PFSK-1 (cell line): ENCODE data around the gene FMN1.

Experiments
- FOXP2 ChIP-seq: optimal IDR thresholded peaks from 2 replicates; pipeline ENCODE3; 2011; ENCODE audit warnings: borderline replicate concordance, control low read depth, inconsistent platforms; ENCODE audit not compliant: insufficient read depth; ENCODE audit errors: extremely low read length, extremely low read depth
- POLR2AphosphoS5 ChIP-seq: IDR thresholded peaks from 2 replicates; pipeline ENCODE4 v1.6.1; 2012; ENCODE audit warnings: low read depth, mild to moderate bottlenecking, control low read depth, low read length, moderate library complexity
- REST ChIP-seq, 2 experiments: IDR thresholded peaks; 2 replicates each; pipeline versions ENCODE4 v1.6.1 to v1.8.0; 2011 to 2012; ENCODE audit warnings: low read depth in 2 of 2, low read length in 2 of 2, control low read depth in 1 of 2, inconsistent platforms in 1 of 2, mild to moderate bottlenecking in 1 of 2, moderate library complexity in 1 of 2; ENCODE audit not compliant: insufficient read depth in 1 of 2
- SIN3A ChIP-seq: IDR thresholded peaks from 2 replicates; pipeline ENCODE4 v1.6.1; 2012; ENCODE audit warnings: mild to moderate bottlenecking, low read length, moderate library complexity, borderline replicate concordance; ENCODE audit not compliant: insufficient read depth
- TAF1 ChIP-seq: IDR thresholded peaks from 2 replicates; pipeline ENCODE4 v1.6.1; 2012; ENCODE audit warnings: low read length, control low read depth, borderline replicate concordance; ENCODE audit not compliant: insufficient read depth

The FMN1 gene

GRCh38 chr15:32928876-32929275 lies 265.6 kb downstream of the FMN1 start:
- TF ChIP-seq TAF1 (no peak), POLR2AphosphoS5 (no peak), FOXP2 (no peak), SIN3A (no peak), REST (IDR thresholded peaks at IDR 0.05; ENCODE audit: insufficient read depth in 1 of 2, low read depth in 2 of 2, low read length in 2 of 2) (no peak)

GRCh38 chr15:32927124-32927523 lies 267.4 kb downstream of the FMN1 start:
- TF ChIP-seq SIN3A (no peak), REST (IDR thresholded peaks at IDR 0.05; ENCODE audit: insufficient read depth in 1 of 2, low read depth in 2 of 2, low read length in 2 of 2) (no peak), TAF1 (no peak), POLR2AphosphoS5 (no peak), FOXP2 (no peak)

GRCh38 chr15:32923176-32923575 lies 271.3 kb downstream of the FMN1 start:
- TF ChIP-seq POLR2AphosphoS5 (no peak), REST (IDR thresholded peaks at IDR 0.05; ENCODE audit: insufficient read depth in 1 of 2, low read depth in 2 of 2, low read length in 2 of 2) (no peak), SIN3A (no peak), FOXP2 (no peak), TAF1 (no peak)

- TF ChIP-seq POLR2AphosphoS5 (no peak), FOXP2 (no peak), TAF1 (no peak), SIN3A (no peak), REST (IDR thresholded peaks at IDR 0.05; ENCODE audit: insufficient read depth in 1 of 2, low read depth in 2 of 2, low read length in 2 of 2) (no peak)
These were observed 272.0 kb downstream of the FMN1 start for GRCh38 chr15:32922541-32922940.

GRCh38 chr15:32919749-32920414 lies 274.6 kb downstream of the FMN1 start:
- no peak for TF ChIP-seq FOXP2
- no peak for TF ChIP-seq REST (IDR thresholded peaks at IDR 0.05; ENCODE audit: insufficient read depth in 1 of 2, low read depth in 2 of 2, low read length in 2 of 2)
- TF ChIP-seq TAF1: no peak
- TF ChIP-seq POLR2AphosphoS5: no peak
- no peak for TF ChIP-seq SIN3A
